HepG2 (cell line): Measurements from ENCODE around the gene SLC9A1.

Experiments used
- HOXD1 ChIP-seq: sonication (generic); formaldehyde crosslinking; IDR thresholded peaks from 2 replicates; pipeline ENCODE4 v1.5.0; 2020; ENCODE audit warnings: missing genetic modification reagents
- MXD4 ChIP-seq: IDR thresholded peaks from 2 replicates; pipeline ENCODE4 v1.6.1; 2016; ENCODE audit warnings: mild to moderate bottlenecking, missing biosample characterization, missing genetic modification reagents

DNA sequence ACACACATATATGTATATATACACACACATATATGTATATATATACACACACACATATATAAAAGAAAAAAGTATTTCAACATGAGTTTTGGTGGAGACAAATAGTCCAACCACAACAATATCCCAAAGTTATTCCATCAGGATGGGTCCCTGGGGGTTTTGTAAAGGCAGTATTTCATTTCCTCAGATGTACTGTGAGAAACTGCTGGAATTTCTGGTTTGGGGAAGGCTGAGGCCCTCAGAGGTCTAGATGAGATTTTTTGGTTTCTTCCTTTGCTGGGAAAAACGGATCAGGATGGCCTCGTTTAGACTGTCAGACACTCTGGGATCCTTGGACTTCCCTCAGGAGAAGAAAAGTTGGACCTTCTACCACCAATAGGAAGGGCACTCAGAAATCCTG lies 105.8 kb downstream of the SLC9A1 start:
- no peak for TF ChIP-seq MXD4
- TF ChIP-seq HOXD1 (CRISPR knock-in tag), result no peak
